Testis (tissue), 3 donors: ENCODE results near the gene ZNF716. TPM values are rescaled to one million over a fixed set of nuclear protein-coding genes. Genes with fewer than 3 reads are reported as not detected.
"Not testable (repeated sequence)": the region's sequence is repeated elsewhere in the genome, so short reads cannot be mapped to it uniquely, and the experiment has no call there.

Source experiments
- DNase-seq: peaks from one replicate; pipeline ENCODE4 v3.0.0-alpha.2; 2019
- H3K27ac ChIP-seq, 2 donors: fragments of 200-600 bp; sonication (generic); one replicate each; pipeline ENCODE4 v1.5.1; 2019
- H3K27me3 ChIP-seq: fragments of 200-600 bp; sonication (generic); one replicate; pipeline ENCODE4 v1.5.1; 2019
- H3K36me3 ChIP-seq: fragments of 200-600 bp; sonication (generic); one replicate; pipeline ENCODE4 v1.5.1; 2017; ENCODE audit warnings: low read depth; ENCODE audit errors: missing control alignments
- H3K4me1 ChIP-seq: fragments of 200-600 bp; sonication (generic); one replicate; pipeline ENCODE4 v1.5.1; 2019
- H3K4me3 ChIP-seq, 2 donors: fragments of 200-600 bp; sonication (generic); one replicate each; pipeline ENCODE4 v1.5.1; 2017 to 2019
- H3K9me3 ChIP-seq: fragments of 200-600 bp; sonication (generic); one replicate; pipeline ENCODE4 v1.5.1; 2017
- CTCF ChIP-seq, 3 experiments: fragments of 450-650 bp in 2 of 3; fragments of 200-600 bp in 1 of 3; sonication (generic) in 1 of 3; IDR thresholded peaks; one replicate each; pipeline ENCODE4 v1.5.1; 2016 to 2019; ENCODE audit warnings: antibody characterized with exemption in 3 of 3, mild to moderate bottlenecking in 2 of 3, moderate library complexity in 1 of 3
- POLR2A ChIP-seq: fragments of 450-650 bp; IDR thresholded peaks from one replicate; pipeline ENCODE4 v1.6.1; 2017; ENCODE audit warnings: antibody characterized with exemption, mild to moderate bottlenecking, moderate library complexity
- WGBS, 2 donors: methylation state at CpG; one replicate each; pipeline ENCODE4 v1.1.5; 2018; 5-methylcytosine and 5-hydroxymethylcytosine counted together
- intact Hi-C: fragments of 100-400 bp; cut with DNase I; formaldehyde crosslinking; loops from one replicate; pipeline ENCODE4 v1.15.1; 2023; ENCODE audit warnings: low total_unique reads
- microRNA counts, 2 donors: library from miRNA; unstranded; fragments of <30 nt; microRNA quantifications; one replicate each; lab custom pipeline; 2016
- microRNA-seq, 2 donors: library from miRNA; unstranded; fragments of <30 nt; microRNA quantifications; one replicate each; pipeline ENCODE4, GENCODE V29; 2016; ENCODE audit warnings: borderline number of aligned reads in 2 of 2, borderline replicate concordance in 1 of 2
- polyA plus RNA-seq: library from polyadenylated mRNA; stranded (reverse); fragments of 350-450 nt; fragmentation: Illumina TruSeq; extraction: RNeasy Lipid Tissue Mini Kit (QIAGEN cat#74804); gene quantifications from one replicate; pipeline ENCODE4 v1.2.3, GENCODE V29; 2014; ENCODE audit warnings: low read depth, low replicate concordance; ENCODE audit not compliant: insufficient read depth
- small RNA-seq, 2 donors: library from RNA; depleted of rRNA; stranded (forward); fragments of <200 nt; gene quantifications; one replicate each; pipeline ENCODE3, GENCODE V24; 2016
- total RNA-seq, 2 donors: library from RNA; depleted of rRNA; stranded (reverse); fragments of >200 nt; gene quantifications; one replicate each; pipeline ENCODE4 v1.2.3, GENCODE V29; 2016

The ZNF716 gene
- total and polyA plus RNA-seq, 3 donors from 2014 or later, result 0.24 to 1.0 (median 0.68) TPM

DNA sequence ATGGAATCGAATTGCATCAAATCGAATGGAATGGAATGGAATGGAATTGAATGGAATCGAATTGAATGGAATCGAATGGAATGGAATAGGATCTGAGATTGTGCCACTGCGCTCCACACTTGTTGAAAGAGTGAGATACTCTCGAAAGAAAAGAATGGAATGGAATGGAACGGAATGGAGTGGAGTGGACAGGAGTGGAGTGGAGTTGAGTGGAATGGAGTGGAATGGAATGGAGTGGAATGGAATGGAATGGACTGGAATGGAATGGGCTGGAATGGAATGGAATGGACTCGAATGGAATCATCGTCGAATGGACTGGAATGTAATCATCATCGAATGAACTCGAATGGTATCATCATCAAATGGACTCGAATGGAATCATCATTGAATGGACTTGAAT is 38.0 kb downstream of the ZNF716 start:
- H3K9me3 ChIP-seq, result no peaks in the 10 kb centered on the region
- 75 to 80% methylated on average over 13 of the region's 13 CpGs for WGBS, 2 donors

GRCh38 chr7:57495111-57495510 is 45.1 kb downstream of the ZNF716 start:
- H3K4me1 ChIP-seq, H3K4me3 ChIP-seq, intact Hi-C loops, DNase-seq, H3K27me3 ChIP-seq, H3K27ac ChIP-seq, H3K9me3 ChIP-seq, H3K36me3 ChIP-seq: not testable (repeated sequence)
- WGBS, 2 donors, result 76 to 79% methylated on average over 8 of the region's 8 CpGs

More for the DNA sequence above, 38.0 kb downstream of the ZNF716 start:
- TF ChIP-seq CTCF (IDR thresholded peaks at IDR 0.05), result no peak
- no peak for TF ChIP-seq POLR2A
- no peak overlapping the region for H3K27ac ChIP-seq
- no peak overlapping the region for H3K4me3 ChIP-seq
- intact Hi-C loops, result no loop called here
- H3K27me3 ChIP-seq, result no peaks in the 10 kb centered on the region
- H3K36me3 ChIP-seq, result no peaks in the 10 kb centered on the region
- H3K4me1 ChIP-seq, result no peaks in the 10 kb centered on the region
- DNase-seq, result no peak

- TF ChIP-seq CTCF (IDR thresholded peaks at IDR 0.05), result no peak
- no peak for TF ChIP-seq POLR2A
- 55 to 57% methylated on average over 6 of the region's 6 CpGs for WGBS, 2 donors
These were observed 46.4 kb downstream of the ZNF716 start for GRCh38 chr7:57496395-57496794.

DNA sequence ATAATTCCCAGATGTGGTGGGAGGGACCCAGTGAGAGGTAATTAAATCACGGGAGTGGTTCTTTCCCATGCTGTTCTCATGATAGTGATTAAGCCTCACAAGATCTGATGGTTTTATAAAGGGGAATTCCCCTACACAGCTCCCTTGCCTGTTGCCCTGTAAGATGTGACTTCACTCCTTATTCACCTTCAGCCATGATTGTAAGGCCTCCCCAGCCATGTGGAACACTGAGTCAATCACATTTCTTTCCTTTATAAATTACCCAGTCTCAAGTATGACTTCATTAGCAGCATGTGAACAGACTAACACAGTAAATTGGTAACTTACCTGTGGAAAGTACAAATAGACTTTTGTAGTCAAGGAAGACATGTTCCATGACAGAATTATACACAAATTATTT is 55.2 kb downstream of the ZNF716 start:
- Histone ChIP-seq H3K4me1 (no peaks in the 10 kb centered on the region), H3K36me3 (no peaks in the 10 kb centered on the region), H3K27me3 (no peaks in the 10 kb centered on the region), H3K9me3 (no peaks in the 10 kb centered on the region), H3K4me3 (no peak overlapping the region), H3K27ac (no peak overlapping the region)
- intact Hi-C loops, result no loop called here
- no peak for TF ChIP-seq CTCF (IDR thresholded peaks at IDR 0.05)
- TF ChIP-seq POLR2A, result no peak
- WGBS, 2 donors, result 43 to 68% methylated on average over 1 of the region's 1 CpG
- no peak for DNase-seq

More at GRCh38 chr7:57496395-57496794, 46.4 kb downstream of the ZNF716 start:
- no peak overlapping the region for H3K27ac ChIP-seq
- H3K27me3 ChIP-seq, result no peaks in the 10 kb centered on the region
- H3K36me3 ChIP-seq, result no peaks in the 10 kb centered on the region
- H3K4me3 ChIP-seq, result no peak overlapping the region
- no peaks in the 10 kb centered on the region for H3K4me1 ChIP-seq
- no peak for DNase-seq
- H3K9me3 ChIP-seq, result no peaks in the 10 kb centered on the region
- intact Hi-C loops, result no loop called here

MicroRNAs encoded within 50 kb of the gene (microRNA counts, 767-probe panel; counts per million panel counts)
- 0 to 152 counts per million in 2 donors for microRNA hsa-miR-3147 (lab: Ali Mortazavi, UCI)

Small RNAs within 50 kb of the gene (microRNA-seq; reads per million reads assigned to microRNA genes)
- gene MIR3147, result 0 reads per million in 2 donors

Small RNAs within 50 kb of the gene (small RNA-seq; reads per million reads assigned to genes)
- 0 reads per million in 2 donors for gene MIR3147
